ENCODE data around the gene TM9SF2.

GRCh38 chr13:99501848-99502301 is 603 bp downstream of the TM9SF2 start:
- TF ChIP-seq POLR2AphosphoS5 (IDR thresholded peaks at IDR 0.05; ENCODE audit: borderline replicate concordance, low read depth, low read length) (no peak), EZH2 (IDR thresholded peaks at IDR 0.05) (no peak), FOXP2 (optimal IDR thresholded peaks at IDR 0.05; ENCODE audit: control extremely low read depth, extremely low read length, insufficient read depth) (no peak)
